Lower leg skin (tissue), 4 donors: ENCODE measurements around the gene CXXC5. TPM values are rescaled to one million over a fixed set of nuclear protein-coding genes. Genes with fewer than 3 reads are reported as not detected.

Experiments
- DNase-seq, 2 donors: peaks; one replicate each; pipeline ENCODE4 v3.0.0-alpha.2; 2019; ENCODE audit warnings: low spot score in 2 of 2
- H3K4me3 ChIP-seq: fragments of 200-600 bp; sonication (generic); 2 replicates; pipeline ENCODE4 v1.5.1; 2017; ENCODE audit warnings: mild to moderate bottlenecking, low read depth; ENCODE audit not compliant: poor library complexity, severe bottlenecking
- POLR2A ChIP-seq, 2 donors: fragments of 450-650 bp; IDR thresholded peaks; one replicate each; pipeline ENCODE4 v1.6.1; 2016 to 2017; ENCODE audit warnings: antibody characterized with exemption in 2 of 2, mild to moderate bottlenecking in 1 of 2, moderate library complexity in 1 of 2
- WGBS, 2 donors: methylation state at CpG; one replicate each; pipeline ENCODE4 v1.1.5; 2018; 5-methylcytosine and 5-hydroxymethylcytosine counted together
- intact Hi-C: fragments of 100-400 bp; cut with DNase I; formaldehyde crosslinking; loops from one replicate; pipeline ENCODE4 v1.15.0; 2023; ENCODE audit warnings: low total_unique reads
- total RNA-seq, 4 donors: library from RNA; depleted of rRNA; stranded (reverse); fragments of >200 nt; gene quantifications; one replicate each; pipeline ENCODE4 v1.1.0, GENCODE V29; 2016
- TF ChIP-seq, protein P1 (sequence below), 3 donors: fragments of 450-650 bp; IDR thresholded peaks; one replicate each; pipeline ENCODE4 v1.5.1; 2016; ENCODE audit warnings: antibody characterized with exemption in 3 of 3, mild to moderate bottlenecking in 3 of 3, moderate library complexity in 2 of 3

Gene CXXC5
- total RNA-seq, 4 donors from 2014 or later, result 36.4 to 69.3 (median 45.2) TPM

DNA sequence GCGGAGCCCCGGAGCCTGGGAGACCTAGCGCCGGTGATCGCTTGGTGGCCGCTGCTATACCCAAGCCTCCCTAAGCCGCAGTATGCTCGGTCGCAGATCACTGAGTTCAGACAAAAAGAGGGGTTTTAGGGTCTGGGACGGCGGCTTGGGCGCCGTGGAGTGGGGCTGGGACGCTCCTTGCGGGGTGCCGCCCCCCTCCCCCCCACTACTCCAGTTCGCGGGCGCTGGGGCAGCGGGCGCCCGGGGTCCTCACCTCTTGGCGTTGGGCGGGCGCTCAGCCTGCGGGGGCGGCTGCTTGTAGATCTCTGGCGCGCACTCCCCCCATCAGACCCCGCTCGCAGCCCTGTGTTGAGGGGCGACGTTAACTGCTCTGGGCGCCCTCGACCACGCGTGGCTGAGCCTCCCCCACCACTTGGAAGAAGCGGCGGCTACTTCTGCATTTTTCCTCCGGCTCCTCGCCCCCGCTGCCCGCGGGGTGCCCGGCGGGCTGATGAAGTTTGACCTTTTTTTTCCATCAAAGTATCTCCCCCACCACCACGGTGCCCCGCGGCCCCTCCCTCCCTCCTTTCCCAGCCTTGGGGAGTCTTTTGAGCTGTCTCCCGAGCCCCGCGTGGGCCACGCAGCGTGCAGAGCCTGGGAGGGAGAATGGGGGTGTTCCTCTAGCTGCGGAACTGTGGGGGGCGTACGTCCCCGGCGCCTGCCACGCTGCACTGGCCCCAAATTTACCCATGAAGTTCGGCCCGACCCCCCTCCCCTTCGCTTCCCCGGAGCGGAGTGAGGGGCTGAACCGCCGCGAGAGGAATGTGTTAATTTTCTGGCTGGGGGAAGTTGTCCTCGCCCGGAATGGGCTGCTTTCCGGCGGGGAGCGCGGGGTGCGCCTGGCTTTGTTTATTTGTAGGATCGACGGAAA is 1.2 kb downstream of the CXXC5 start:
- peak overlapping the region; percentile 64 for H3K4me3 ChIP-seq
- intact Hi-C loops, result no loop called here
- TF ChIP-seq, protein P1, sequence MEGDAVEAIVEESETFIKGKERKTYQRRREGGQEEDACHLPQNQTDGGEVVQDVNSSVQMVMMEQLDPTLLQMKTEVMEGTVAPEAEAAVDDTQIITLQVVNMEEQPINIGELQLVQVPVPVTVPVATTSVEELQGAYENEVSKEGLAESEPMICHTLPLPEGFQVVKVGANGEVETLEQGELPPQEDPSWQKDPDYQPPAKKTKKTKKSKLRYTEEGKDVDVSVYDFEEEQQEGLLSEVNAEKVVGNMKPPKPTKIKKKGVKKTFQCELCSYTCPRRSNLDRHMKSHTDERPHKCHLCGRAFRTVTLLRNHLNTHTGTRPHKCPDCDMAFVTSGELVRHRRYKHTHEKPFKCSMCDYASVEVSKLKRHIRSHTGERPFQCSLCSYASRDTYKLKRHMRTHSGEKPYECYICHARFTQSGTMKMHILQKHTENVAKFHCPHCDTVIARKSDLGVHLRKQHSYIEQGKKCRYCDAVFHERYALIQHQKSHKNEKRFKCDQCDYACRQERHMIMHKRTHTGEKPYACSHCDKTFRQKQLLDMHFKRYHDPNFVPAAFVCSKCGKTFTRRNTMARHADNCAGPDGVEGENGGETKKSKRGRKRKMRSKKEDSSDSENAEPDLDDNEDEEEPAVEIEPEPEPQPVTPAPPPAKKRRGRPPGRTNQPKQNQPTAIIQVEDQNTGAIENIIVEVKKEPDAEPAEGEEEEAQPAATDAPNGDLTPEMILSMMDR (IDR thresholded peaks at IDR 0.05), result no peak
- TF ChIP-seq POLR2A (IDR thresholded peaks at IDR 0.05), result no peak
- 0 to 1% methylated on average over 65 to 72 of the region's 77 CpGs for WGBS, 2 donors
- DNase-seq, result no peak

DNA sequence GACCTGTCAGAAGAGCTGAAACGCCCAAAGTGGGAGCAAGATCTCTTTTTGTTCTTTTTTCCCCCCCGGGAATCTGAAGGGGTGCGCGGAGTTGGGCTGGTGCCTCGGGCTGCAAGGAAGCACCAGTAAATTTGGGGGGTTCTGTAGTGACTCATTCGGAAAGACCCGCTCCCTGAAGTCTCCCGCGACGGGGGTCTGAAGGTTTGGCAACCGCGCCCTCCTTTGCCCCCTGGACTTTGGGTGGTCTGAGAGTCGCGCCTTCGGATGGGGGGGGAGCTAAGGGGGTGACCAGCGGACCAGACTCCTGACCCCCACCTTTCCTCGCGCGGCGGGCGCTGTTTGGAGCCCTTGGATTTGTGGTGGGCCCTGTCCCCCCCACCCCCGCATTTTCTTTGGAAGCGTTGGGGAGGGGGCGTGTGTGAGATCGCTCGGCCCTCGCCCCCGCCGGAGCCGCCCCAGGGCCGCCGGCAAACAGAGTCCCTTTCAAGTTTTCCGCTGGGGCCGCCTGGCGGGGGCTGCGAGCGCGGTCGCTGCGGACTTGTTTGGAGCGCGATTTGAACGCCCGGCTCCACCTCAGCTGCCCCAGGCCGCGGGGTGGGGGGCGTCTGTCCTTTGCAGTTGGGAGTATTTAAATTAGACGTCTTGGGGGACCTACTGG is 2.0 kb downstream of the CXXC5 start:
- WGBS, 2 donors, result 1 to 7% methylated on average over 28 to 48 of the region's 48 CpGs
- intact Hi-C loops, result no loop called here
- TF ChIP-seq, protein P1 (IDR thresholded peaks at IDR 0.05), result no peak
- no peak for TF ChIP-seq POLR2A (IDR thresholded peaks at IDR 0.05)
- no peak for DNase-seq
- peak overlapping the region; percentile 64 for H3K4me3 ChIP-seq

DNA sequence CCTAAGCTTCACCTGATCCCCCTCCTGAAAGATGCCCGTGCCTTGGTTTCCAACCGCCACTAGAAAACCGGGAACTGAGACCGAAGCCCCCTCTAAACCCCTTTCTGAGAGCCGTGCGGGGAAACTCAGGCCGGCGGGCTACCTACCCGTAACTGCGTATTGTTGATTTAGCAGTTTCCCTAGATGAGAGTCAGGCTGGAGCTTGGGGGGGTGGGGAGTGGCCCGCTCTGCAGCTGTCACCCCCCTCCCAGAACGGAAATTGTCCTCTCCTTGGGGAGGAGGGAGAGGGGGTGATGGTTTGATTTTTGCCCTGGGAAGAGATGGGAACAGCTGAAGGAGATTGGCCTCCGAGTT is 2.5 kb downstream of the CXXC5 start:
- no peak overlapping the region for H3K4me3 ChIP-seq
- 39 to 51% methylated on average over 12 to 13 of the region's 13 CpGs for WGBS, 2 donors
- no peak for TF ChIP-seq POLR2A (IDR thresholded peaks at IDR 0.05)
- TF ChIP-seq, protein P1 (IDR thresholded peaks at IDR 0.05), result no peak
- DNase-seq, result no peak
- intact Hi-C loops, result no loop called here

DNA sequence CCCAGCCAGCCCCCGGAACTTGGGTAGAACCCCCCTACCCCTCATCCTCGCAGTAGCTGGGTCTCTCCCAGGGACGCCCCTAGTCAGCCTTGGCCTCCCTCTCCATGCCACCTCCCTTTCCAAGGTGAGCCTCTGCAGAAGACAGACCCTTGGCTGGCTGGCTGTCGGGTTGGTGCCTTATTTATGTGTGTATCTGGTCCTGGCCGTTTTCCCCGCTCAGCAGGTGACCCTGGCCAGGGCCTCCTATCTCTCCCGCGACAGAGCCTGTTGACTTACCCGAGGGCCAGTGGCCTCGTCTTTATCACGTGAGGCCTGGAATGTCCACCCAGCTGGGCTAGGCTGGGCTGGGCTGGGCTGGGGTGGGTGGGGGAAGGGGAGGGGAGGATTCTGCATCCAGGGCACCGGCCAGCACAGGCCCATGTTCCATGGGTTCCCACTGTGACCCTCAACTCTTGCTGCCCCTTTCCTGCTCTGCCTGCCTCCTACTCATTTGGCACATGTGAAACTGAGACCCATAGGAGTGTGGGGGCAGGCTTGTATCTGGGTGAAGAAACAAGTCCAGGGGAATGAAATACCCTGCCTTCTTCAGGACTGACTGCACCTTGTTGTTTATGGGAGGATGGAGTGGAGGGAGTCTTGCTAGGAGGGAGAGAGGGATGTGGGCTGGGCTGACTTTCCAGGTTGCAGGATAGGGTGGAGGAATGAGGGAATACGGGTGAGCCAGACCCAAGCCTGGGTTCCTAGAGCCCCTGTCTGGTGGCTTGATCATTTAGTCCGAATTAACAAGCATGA is 3.1 kb downstream of the CXXC5 start:
- no peak for TF ChIP-seq POLR2A (IDR thresholded peaks at IDR 0.05)
- TF ChIP-seq, protein P1 (IDR thresholded peaks at IDR 0.05), result no peak
- H3K4me3 ChIP-seq, result no peak overlapping the region
- 44 to 47% methylated on average over 13 to 14 of the region's 14 CpGs for WGBS, 2 donors
- intact Hi-C loops, result no loop called here
- DNase-seq, result no peak

DNA sequence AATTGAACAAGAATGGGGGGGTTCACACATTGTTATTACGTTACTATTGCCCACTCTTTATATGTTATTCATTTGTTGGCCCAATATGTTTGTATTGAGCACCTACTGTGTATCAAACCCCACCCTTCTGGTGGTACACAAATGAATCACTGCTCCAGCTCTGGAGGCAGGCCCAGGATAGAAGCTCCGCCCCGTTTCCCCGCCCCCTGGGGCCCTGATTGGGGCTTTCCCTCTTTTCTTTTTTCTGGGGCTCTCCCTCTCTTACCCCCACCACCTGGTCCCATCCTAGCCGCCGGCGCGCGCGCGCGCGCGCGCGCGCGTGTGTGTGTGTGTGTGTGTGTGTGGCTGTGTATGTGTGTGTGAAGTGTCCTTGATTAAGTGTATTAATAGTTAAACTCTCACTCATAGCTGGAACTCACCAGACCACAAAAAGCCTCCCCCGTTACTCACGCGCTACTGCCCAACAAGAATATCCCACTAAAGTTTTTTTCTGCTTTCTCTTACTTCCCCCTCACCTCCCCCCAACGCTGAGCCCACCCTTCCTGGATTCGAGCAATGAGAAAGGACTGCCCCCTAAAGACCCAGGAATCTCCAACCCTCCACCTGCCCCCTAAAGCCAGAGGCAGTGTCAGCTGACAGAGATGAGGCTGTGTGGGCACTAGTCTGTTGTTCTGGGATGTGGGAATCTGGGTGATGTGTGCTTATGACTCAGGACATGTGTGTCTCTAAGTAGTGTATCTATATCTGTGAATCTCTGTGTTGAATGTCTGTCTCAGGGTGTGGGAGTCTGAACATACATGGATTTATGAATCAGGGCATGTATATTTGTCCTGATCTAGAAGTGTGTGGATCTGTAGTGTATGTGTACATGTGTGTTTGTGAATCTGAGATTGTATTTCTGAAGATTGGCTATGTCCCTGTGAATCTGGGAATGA is 4.0 kb downstream of the CXXC5 start:
- H3K4me3 ChIP-seq, result no peak overlapping the region
- TF ChIP-seq, protein P1 (IDR thresholded peaks at IDR 0.05), result no peak
- TF ChIP-seq POLR2A (IDR thresholded peaks at IDR 0.05), result no peak
- peak; percentile 89 to 97 for DNase-seq
- 18 to 22% methylated on average over 23 of the region's 23 CpGs for WGBS, 2 donors
- intact Hi-C loops, result no loop called here
